Dedifferentiated amniotic fluid mesenchymal stem cell (primary cell): ENCODE data around the gene CD58.
"Not testable (repeated sequence)": the region's sequence is repeated elsewhere in the genome, so short reads cannot be mapped to it uniquely, and the experiment has no call there.

Experiments used
- DNase-seq: peaks from one replicate; pipeline ENCODE4 v3.0.0-alpha.2; 2016; ENCODE audit errors: extremely low spot score

CD58 gene

GRCh38 chr1:116593401-116593800 is 22.6 kb upstream of the CD58 start:
- not testable (repeated sequence) for DNase-seq

DNA sequence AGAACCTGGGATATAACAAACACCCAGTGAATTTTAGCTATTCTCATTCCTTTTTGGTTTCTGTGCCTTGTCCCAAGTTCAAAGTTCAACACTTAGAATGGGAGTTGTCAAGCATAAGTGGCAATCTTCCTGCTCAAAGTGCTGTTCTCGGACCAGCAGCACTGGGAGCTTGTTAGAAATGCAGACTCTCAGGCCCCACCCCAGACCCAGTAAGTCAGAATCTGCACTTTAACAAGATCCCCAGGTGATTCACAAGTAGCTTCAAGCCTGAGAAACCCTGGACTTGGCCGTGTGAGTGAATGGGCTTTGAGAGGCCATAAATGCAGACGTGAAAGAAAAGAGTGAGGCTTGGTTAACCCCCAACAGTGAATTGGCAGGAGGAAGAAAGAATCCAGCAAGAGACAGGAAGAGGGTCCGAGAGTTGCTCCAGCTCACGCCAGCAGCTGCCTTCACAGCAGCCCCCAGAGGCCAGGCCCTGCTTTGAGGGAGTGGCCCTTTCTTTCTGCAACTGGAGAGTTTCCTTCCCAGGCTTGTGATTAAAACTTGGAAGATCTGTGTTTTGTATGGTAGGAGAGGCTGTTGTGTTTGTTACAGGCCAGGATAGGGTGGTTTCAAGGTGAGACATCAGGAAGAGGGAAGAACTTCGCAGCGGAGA is 21.3 kb upstream of the CD58 start:
- not testable (repeated sequence) for DNase-seq

GRCh38 chr1:116591006-116591950 is 20.5 kb upstream of the CD58 start:
- DNase-seq: not testable (repeated sequence)

DNA sequence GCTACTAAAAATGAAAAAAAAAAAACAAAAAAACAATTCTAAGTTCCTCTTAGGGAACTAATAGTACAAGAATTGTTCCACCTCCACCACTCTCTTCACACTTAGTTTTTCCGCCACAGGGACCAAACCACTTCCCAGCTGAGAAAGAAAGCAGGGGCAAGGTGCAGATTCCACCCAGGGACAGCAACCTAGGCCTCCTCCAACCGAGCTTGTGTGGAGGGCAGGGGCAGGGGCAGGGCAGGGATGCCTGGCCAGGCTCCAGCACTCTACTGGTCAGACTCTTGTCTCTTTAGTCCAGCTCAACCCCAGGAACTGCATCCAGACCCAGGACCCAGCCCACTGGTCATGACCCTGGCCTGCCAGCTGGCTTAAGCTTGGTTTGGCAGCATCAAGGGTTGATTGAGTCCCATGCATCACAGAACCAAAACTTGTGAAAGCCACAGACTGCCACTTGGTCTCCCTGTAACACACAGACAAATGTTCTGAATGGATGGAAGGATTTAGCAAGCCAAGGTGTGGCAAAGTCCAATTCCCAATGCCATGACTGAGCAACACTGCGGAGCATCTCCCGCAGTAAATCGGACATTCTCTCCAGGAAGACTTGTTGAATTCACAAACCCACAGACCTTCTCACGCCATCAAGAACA is 19.7 kb upstream of the CD58 start:
- DNase-seq: not testable (repeated sequence)

- DNase-seq: not testable (repeated sequence)
These were observed 18.4 kb upstream of the CD58 start for GRCh38 chr1:116589101-116589735.

DNA sequence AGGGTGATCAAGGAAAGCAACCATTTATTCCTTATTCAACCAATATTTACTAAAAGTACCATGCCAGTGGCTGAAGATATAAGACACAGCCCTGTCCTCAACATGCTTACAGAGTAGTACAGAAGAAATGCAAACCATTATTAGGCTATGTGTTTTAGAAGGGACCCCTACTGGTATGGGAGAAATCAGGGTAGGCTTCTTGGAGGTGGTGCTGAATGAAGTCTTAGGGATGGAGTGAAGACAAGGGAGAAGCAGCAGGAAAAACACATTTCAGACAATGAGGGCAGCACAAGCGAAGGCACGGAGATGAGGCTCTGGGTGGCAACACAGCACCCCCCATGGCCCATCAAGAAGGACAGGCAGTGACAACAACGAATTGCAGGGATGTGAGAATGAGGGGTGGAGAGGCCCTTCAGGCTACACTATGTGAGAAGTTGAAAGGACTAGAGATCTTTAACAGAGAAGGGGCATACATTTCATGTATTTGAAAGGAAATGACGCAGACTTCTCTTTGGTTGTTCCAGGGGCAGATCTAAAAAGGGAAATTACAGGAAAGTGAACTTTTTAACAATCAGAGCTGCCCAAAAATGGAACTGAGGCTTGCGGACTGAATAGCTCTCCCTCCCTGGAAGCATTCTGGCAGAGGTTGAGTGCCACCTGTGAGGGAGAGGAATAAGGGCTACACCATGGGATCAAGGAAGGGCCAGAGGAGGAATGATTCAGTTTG is 16.8 kb upstream of the CD58 start:
- DNase-seq: no peak

DNA sequence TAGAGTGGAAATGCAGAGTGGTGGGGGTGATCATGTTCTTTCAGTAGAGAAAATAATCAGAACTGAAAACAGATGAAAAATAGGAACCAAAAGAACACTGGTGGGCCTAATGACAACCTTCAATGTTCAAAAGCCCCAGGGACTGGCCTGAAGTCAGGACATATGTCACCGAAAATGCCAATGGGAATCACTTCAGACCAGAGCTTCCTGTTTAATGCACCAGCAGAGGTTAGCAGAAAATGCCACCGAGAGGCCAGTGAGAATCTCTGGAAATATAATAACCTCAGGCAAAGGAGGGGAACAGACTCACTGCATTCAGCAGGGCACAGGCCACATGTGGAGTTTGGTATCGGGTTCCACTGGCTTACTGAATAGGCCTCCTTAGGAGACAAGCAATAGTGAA is 15.9 kb upstream of the CD58 start:
- peak; percentile 63 for DNase-seq

- no peak for DNase-seq
These were observed 15.1 kb upstream of the CD58 start for GRCh38 chr1:116585886-116586285.

DNA sequence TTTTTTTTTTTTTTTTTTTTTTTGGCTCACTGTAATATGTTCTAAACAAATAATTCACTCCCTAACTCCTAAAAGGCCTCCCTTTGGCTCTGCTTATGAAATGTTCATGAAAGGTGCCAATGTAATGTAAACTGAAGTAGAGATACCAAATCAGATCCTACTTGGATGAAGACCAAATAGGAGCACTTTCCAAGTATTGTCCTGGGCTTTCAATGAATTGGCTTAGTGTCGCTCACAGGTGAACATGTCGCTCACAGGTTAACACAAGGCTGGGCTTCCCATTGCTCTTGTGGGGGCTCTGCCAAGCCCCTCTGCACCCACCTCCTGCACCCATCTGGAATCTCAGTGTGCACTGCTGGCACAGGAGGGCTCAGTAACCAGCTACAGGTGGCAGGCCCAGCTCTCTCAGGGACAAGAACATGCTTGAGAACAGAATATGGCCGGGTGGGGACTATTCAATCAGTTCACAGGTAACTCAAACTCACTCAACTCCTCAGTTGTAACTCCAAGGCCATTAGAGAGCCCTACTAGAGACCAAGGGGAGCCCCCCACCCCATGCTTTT is 10.6 kb upstream of the CD58 start:
- no peak for DNase-seq

DNA sequence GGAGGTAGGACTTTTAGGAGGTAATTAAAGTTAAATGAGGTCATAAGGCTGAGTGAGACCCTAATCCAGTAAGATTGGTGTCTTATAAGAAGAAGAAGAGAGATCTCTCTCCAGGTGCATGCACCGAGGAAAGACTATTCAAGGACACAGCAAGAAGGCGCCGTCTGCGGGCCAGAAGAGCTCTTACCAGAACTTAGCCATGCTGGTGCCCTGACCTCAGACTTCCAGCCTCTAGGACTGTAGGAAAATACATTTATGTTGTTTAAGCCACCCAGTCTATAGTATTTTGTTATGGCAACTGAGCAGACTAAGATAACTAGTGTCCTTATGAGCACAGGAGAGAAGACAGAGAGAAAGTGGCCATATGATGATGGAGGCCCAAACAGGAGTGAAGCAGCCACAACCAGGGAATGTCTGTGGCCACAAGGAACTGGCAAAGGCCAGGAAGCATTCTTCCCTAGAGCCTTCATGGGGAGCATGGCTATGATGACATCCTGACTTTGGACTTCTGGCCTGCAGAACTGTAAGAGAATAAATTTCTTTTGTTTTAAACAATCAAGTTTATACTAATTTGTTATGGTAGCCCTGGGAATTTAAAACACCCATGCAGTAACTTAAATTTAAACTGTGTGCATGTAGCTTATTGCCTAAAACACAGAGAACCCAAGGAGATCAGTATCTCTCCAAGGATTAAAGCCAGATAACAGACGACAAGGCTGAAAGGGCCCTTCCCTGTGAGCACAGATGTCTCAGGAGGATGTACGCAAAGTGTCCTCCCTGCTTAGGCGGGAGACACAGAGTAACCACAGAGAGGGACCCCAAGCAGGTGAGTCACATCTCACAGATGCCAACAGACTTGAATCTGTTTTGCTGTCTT is 9.9 kb upstream of the CD58 start:
- DNase-seq: no peak

DNA sequence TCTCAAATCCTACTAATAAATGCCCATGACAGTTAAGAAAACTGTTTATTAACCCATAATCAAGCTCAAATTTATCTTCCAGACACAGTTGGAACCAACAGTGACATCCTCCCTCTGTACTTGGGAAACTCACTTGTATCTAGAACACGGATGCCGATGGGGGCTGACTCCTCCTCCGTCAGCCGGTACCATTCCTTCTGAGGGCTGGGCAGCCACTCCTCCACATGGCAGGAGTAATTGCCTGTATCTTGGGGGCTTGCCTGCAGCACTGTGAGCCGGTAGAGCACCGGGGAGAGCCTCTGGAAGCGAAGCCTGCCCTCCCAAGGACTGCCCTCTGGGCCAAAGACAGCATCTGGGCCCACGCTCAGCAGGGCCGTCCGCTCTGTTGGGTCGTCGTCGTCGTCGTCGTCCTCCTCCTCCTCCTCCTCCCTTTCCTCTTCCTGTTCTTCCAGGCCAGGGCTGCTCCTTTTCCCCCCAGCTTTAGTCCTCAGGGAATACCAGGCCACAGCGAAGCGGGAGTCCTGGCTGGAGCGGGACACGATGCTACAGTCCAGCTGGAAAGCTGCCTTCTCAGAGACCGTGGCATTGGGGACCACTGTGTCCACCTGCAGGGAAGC is 8.5 kb upstream of the CD58 start:
- DNase-seq: no peak

- no peak for DNase-seq
These were observed 7.8 kb upstream of the CD58 start for GRCh38 chr1:116578581-116578980.

DNA sequence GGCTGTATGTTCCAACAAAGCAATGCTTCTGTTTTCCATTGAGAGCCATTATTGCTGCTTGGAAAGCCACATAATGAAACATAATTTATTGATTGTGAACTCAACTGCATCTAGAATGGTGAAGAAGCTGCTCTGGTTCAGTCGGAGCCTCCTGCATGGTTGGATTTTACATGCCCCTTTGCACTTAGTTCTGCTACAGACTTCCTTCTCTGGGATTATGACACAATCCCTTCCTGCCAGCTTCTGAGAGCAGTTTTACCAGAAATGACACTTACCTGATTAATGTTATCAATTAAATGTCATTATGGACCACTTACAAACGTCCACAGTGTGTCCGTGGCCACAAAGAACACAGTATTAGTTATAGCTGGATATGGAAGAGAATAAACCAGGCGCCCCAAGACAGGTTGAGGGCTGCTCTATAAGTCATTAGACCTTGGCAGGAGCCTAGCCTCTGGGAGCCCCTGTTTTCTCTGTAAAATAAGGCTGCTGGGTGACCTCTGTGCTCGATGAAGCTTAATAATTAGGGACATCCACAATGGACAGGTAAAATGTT is 7.0 kb upstream of the CD58 start:
- no peak for DNase-seq

- peak; percentile 79 for DNase-seq
These were observed 3.9 kb upstream of the CD58 start for GRCh38 chr1:116574581-116575291.

GRCh38 chr1:116573431-116574095 is 2.7 kb upstream of the CD58 start:
- no peak for DNase-seq

DNA sequence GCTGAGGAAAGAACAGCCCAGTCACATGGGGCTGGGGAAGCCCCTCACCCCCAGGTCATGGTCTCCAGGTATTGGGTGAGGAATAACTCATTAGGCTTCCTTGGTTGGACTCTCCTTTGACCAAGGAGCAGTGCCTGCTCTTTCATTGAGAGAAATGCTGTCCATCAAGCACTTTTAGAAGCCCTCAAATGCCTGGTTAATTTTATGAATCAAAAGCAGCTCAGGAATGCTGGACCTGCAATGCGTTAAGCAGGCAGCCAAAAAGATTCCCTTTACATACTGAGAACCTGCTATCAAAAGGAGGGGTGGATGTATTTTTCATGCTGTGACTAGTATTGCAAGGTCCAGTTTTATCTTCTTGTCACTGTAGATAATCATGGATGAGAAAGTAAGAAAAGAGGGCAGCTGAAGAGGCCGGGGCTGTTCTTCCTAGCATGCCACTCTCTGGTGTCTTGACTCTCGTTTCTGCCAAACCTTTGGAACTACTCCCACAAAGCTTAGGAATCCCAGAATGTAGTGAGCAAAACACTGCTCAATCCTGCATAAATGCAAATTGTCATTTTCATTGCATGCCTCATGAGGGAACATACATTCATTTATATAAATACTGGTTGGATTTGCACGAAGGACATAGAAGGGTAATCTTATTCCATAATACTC is 2.1 kb upstream of the CD58 start:
- no peak for DNase-seq

- no peak for DNase-seq
These were observed 1.3 kb upstream of the CD58 start for GRCh38 chr1:116572099-116572498.
